CD4-positive, alpha-beta T cell treated with Interleukin-2 at 100 ng/mL for 4 hours (primary cell): ENCODE data around the gene GINS2.
A peak's percentile ranks its signal among the peaks of the same experiment; 100 is the strongest.

ENCODE experiments used
- DNase-seq: peaks from one replicate; pipeline ENCODE4 v3.0.0-alpha.2; 2020; ENCODE audit warnings: low spot score

The GINS2 gene

GRCh38 chr16:85667261-85667660 is 21.5 kb downstream of the GINS2 start:
- no peak for DNase-seq

- no peak for DNase-seq
These were observed 22.8 kb downstream of the GINS2 start for GRCh38 chr16:85665929-85666328.

GRCh38 chr16:85665373-85665740 is 23.4 kb downstream of the GINS2 start:
- no peak for DNase-seq

- no peak for DNase-seq
These were observed 24.0 kb downstream of the GINS2 start for GRCh38 chr16:85664580-85665372.

- DNase-seq: no peak
These were observed 24.8 kb downstream of the GINS2 start for GRCh38 chr16:85663891-85664321.

- DNase-seq: no peak
These were observed 25.6 kb downstream of the GINS2 start for GRCh38 chr16:85662976-85663830.

- DNase-seq: no peak
These were observed 26.3 kb downstream of the GINS2 start for GRCh38 chr16:85662482-85662812.

- no peak for DNase-seq
These were observed 26.8 kb downstream of the GINS2 start for GRCh38 chr16:85661740-85662481.

- DNase-seq: no peak
These were observed 27.7 kb downstream of the GINS2 start for GRCh38 chr16:85660843-85661739.

GRCh38 chr16:85659805-85660511 is 28.8 kb downstream of the GINS2 start:
- peak; percentile 56 for DNase-seq

- no peak for DNase-seq
These were observed 29.4 kb downstream of the GINS2 start for GRCh38 chr16:85659336-85659735.

- DNase-seq: no peak
These were observed 30.0 kb downstream of the GINS2 start for GRCh38 chr16:85658504-85659326.

- DNase-seq: no peak
These were observed 30.8 kb downstream of the GINS2 start for GRCh38 chr16:85657996-85658395.

GRCh38 chr16:85657267-85657650 is 31.5 kb downstream of the GINS2 start:
- DNase-seq: no peak

- DNase-seq: no peak
These were observed 32.1 kb downstream of the GINS2 start for GRCh38 chr16:85656351-85657266.

- DNase-seq: no peak
These were observed 33.3 kb downstream of the GINS2 start for GRCh38 chr16:85655216-85656129.

- DNase-seq: no peak
These were observed 34.3 kb downstream of the GINS2 start for GRCh38 chr16:85654251-85655095.
